HG02623 (cell line): ENCODE data around the gene MBNL2.

ENCODE experiments used
- ATAC-seq: cut with Tn5 transposase; IDR thresholded peaks from one replicate; pipeline ENCODE4 v1.9.1; 2021; ENCODE audit warnings: moderate library complexity; ENCODE audit not compliant: unreplicated experiment

MBNL2 gene

GRCh38 chr13:97319113-97319720 is 97.1 kb downstream of the MBNL2 start:
- no peak for ATAC-seq

GRCh38 chr13:97321101-97321500 is 99.0 kb downstream of the MBNL2 start:
- no peak for ATAC-seq

- no peak for ATAC-seq
These were observed 99.6 kb downstream of the MBNL2 start for GRCh38 chr13:97321616-97322321.

DNA sequence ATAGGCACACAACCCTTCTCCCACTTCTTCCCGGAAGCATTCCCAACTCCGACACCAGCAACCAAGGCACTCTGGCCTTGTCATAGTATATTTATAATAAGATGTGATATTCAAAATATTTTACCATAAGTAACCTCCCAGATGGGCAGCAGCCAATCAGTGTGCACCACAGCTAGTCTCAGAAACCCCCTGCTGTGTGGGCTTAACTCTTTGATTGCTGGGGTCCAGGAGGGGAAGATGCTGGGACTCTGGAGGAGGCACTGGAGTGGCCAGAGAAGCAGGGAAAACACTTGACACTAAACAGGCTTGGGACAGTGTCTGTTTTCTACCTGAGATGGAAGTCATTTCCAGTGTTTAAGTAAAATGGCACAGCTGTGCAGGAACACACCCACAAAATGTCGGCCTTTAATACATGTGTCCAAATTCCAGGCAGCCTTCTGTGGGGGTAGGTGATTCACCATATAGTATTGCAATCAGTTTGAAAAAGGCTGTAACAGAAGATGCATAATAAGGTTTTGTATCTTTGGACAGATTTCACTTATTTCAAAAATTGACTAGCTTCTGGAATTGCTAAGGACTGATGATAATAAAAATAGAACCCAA is 100.7 kb downstream of the MBNL2 start:
- ATAC-seq: no peak

DNA sequence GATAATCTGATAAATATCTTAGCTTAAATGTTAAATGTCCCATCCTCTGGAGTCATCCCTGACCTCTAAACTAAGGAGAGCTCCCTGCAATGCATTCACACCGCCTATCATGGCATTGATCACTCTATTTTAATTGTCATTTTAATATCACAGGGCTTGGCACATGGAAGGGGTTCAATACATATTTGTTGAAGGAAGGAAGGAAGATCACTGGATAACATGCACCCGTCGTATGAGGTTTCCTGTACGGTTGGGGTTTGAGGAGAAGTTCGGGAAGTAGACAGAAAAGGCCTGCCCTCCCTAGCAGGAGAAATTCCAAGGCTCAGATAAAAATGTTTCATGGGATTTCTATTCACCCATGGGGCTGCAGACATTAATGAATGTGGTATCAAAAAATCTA is 102.0 kb downstream of the MBNL2 start:
- no peak for ATAC-seq

DNA sequence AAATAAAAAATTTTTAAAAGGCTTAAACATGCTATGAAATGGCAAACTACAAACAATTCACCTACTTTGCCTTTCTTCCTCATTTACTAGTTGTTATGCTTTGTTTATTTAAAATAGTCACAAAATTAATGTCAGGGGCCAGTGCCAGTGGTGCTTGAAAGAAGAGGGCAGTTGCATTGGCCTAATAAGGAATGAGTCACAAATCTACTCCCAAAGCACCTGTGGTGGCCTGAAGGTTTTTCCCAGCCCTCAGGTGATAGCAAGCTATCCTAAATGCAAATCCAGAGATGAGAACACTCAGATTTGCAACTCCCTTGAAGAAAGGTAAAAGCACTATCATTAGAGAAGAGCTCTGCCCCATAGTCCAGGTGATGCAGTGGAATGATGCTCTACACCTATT is 103.6 kb downstream of the MBNL2 start:
- no peak for ATAC-seq

DNA sequence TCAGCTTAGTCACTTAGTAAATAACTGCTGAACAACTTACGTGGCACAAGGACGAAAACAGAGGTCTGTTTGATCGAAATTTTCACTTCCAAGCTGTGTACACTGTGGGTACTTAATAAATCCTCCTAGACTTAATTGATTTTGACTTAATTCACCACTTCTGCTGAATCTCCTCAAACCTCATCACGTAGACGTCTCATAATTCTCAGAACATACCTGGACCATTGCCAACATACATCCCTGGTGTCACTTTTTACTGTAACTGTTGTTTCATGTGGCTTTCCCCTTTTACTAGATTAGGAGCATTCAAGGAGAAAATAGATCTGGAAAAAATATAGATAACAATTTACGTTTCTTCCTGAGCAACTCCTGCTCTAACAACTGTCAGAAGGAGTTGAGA is 105.0 kb downstream of the MBNL2 start:
- no peak for ATAC-seq

DNA sequence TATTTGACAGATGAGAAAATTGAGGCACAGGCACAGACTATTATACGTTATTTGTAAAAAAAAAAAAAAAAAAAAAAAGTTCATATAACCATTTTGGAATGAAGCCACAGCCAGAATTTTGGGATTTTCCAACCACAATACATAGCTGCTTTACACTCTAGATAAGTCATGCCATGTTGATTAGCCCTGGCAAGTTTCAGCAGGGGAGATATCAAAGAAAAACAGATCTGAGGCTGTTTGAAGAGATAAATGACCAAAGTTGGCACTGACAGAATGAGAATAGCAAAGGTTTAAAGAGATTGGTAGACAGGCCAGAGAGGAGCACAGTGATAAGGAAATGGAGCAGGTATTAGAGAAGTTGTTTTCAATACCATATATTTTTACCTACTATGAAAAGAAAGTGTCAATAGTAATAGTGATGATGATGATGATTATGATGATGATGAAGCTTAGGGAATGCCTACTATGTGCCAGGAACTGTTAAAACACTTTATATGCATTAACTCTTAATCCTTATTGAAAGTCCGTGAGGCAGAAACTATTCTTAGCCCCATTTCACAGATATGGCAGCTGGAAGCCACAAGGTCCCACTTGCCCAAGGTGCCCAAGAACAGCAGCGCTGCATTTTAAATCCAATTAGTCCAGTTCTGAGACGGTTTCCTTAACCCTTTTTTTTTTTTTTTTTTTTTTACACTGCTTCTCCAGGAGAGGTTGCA is 105.5 kb downstream of the MBNL2 start:
- no peak for ATAC-seq

GRCh38 chr13:97328222-97328790 is 106.2 kb downstream of the MBNL2 start:
- ATAC-seq: no peak

GRCh38 chr13:97329331-97329730 is 107.2 kb downstream of the MBNL2 start:
- no peak for ATAC-seq

GRCh38 chr13:97330448-97330847 is 108.3 kb downstream of the MBNL2 start:
- no peak for ATAC-seq

- no peak for ATAC-seq
These were observed 110.6 kb downstream of the MBNL2 start for GRCh38 chr13:97332742-97333141.

GRCh38 chr13:97333983-97334382 is 111.8 kb downstream of the MBNL2 start:
- no peak for ATAC-seq

DNA sequence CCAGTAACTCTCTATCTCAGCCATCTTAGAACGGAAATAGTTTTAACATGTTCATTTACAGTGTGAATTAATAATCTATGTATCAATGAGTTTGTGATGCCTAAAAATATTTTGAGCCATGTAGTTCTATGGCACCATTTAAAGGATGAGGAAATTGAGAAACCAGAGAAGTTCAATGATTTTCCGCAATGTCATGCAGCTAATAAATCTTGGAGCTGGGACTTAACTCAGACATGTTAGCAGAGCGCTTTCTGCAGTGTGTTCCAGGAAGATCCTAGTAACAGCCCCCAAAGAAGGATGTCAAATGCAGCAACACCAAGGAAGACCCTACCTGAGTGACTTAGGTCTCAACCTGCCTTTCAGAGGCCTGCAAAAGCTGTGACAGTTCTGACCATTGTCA is 112.6 kb downstream of the MBNL2 start:
- ATAC-seq: no peak

DNA sequence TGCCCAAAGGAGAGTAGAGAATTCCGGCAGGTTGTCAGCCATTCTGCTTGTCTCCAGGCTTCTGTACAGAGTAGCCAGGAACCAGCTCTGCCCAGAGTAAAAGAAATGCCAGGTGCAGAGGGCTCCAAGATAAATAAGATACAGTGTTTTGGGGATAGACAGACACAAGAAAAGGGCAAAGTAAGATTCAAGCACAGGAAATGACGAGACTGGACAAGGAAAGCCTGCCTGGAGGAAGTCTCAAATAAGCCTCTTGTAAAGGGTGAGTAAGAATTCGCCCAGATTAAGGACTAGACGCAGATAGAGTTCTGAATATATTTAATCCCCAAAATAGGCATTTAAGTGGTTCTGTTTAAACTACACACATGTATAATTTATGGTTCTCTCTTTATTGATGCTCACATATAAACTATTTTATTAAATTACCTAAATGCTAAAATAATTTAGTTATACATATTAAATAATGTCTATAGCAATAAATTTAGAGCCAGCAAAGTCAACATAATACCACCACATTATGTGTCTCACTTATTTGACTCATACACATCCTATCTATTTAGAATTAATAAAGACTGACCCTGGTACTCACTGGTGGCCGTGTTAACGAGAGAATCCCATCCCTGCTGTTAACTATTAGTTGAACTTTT is 113.5 kb downstream of the MBNL2 start:
- no peak for ATAC-seq

GRCh38 chr13:97337985-97338499 is 115.9 kb downstream of the MBNL2 start:
- ATAC-seq: no peak

GRCh38 chr13:97338571-97338970 is 116.4 kb downstream of the MBNL2 start:
- no peak for ATAC-seq

- ATAC-seq: no peak
These were observed 117.2 kb downstream of the MBNL2 start for GRCh38 chr13:97339019-97339987.

DNA sequence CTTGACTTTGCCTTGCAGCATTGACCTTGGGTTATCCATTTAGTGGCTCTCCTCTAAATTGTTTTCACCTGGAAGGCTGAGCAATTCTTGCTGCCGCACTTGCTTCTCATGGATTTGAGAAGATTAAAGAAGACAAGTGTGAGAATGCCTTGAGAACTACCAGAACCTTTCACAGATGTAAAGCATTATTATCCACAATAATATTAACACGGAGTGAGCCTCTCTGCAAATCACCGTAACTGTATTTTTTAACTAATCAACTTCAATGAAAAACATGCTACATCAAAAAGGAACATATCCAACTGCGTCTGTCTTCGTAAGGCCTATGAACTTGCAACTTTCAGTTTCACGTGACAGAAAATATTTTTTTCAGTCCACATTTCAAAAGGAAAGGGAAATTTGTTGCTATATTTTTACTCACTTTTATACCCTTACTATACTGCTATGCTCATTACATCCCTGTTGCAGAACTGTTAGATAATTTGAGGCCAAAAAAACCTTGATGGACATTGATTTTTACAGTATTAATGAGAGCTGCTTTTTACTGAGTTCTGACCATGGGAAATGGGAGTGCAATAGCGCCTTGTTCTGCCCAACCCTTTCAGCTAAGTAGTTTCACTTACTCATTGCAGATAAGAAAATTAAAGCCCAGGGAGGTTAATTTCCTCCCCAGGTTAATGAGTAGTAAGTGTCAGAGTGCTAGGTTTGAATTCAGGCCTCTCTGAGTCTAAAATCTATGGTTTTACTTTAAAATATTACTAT is 118.0 kb downstream of the MBNL2 start:
- no peak for ATAC-seq
